Smooth muscle cell (in vitro differentiated cells): ENCODE data around the gene NR3C2. TPM values are rescaled to one million over a fixed set of nuclear protein-coding genes. Genes with fewer than 3 reads are reported as not detected.

Experiments used
- DNase-seq: peaks from one replicate; lab custom pipeline; 2025; ENCODE audit not compliant: unreplicated experiment; lab: John Stamatoyannopoulos, UW
- H2AFZ ChIP-seq: fragments of 200-600 bp; sonication (generic); 2 replicates; pipeline ENCODE4 v1.6.0; 2016; ENCODE audit warnings: antibody characterized with exemption, low read depth, mild to moderate bottlenecking
- H3F3A ChIP-seq: fragments of 200-600 bp; sonication (generic); 2 replicates; pipeline ENCODE4 v1.6.0; 2017; ENCODE audit warnings: antibody characterized with exemption, low read depth
- H3K27ac ChIP-seq: fragments of 200-600 bp; sonication (generic); 2 replicates; pipeline ENCODE4 v1.5.1; 2016; ENCODE audit warnings: low read depth, mild to moderate bottlenecking
- H3K27me3 ChIP-seq: fragments of 200-600 bp; sonication (generic); 2 replicates; pipeline ENCODE4 v1.6.1; 2016; ENCODE audit warnings: low read depth, mild to moderate bottlenecking
- H3K36me3 ChIP-seq: fragments of 200-600 bp; sonication (generic); 2 replicates; pipeline ENCODE4 v1.5.1; 2016; ENCODE audit warnings: low read depth
- H3K4me1 ChIP-seq: fragments of 200-600 bp; sonication (generic); 2 replicates; pipeline ENCODE4 v1.5.1; 2016; ENCODE audit warnings: low read depth
- H3K4me2 ChIP-seq: fragments of 200-600 bp; sonication (generic); 2 replicates; pipeline ENCODE4 v1.6.0; 2016; ENCODE audit warnings: mild to moderate bottlenecking
- H3K4me3 ChIP-seq: fragments of 200-600 bp; sonication (generic); 2 replicates; pipeline ENCODE4 v1.5.1; 2016; ENCODE audit warnings: mild to moderate bottlenecking
- H3K79me2 ChIP-seq: fragments of 200-600 bp; sonication (generic); 2 replicates; pipeline ENCODE4 v1.6.0; 2016; ENCODE audit warnings: low read depth, mild to moderate bottlenecking
- H3K9ac ChIP-seq: fragments of 200-600 bp; sonication (generic); 2 replicates; pipeline ENCODE4 v1.6.0; 2016; ENCODE audit warnings: low read depth
- H3K9me3 ChIP-seq: fragments of 200-600 bp; sonication (generic); replicated peaks from 2 replicates; pipeline ENCODE4 v1.5.1; 2016; ENCODE audit warnings: low read depth
- H4K20me1 ChIP-seq: fragments of 200-600 bp; sonication (generic); 2 replicates; pipeline ENCODE4 v1.6.0; 2016; ENCODE audit warnings: low read depth
- CTCF ChIP-seq: fragments of 200-600 bp; sonication (generic); IDR thresholded peaks from 2 replicates; pipeline ENCODE4 v1.5.1; 2017; ENCODE audit warnings: borderline replicate concordance, mild to moderate bottlenecking, antibody characterized with exemption; ENCODE audit not compliant: insufficient read depth, poor library complexity, severe bottlenecking
- WGBS: methylation state at CpG from one replicate; pipeline ENCODE4 v1.1.7; 2016; ENCODE audit warnings: low lambda C conversion rate; 5-methylcytosine and 5-hydroxymethylcytosine counted together
- polyA plus RNA-seq: library from polyadenylated mRNA; unstranded; fragments of >200 nt; fragmentation: Nextera tagmentation; extraction: Ambion mirVana; gene quantifications from 2 replicates; pipeline ENCODE4 v1.2.1, GENCODE V29; 2016
- total RNA-seq: library from RNA; depleted of rRNA; stranded (reverse); fragments of >200 nt; gene quantifications from 2 replicates; pipeline ENCODE4 v1.2.3, GENCODE V29; 2014

Gene NR3C2
- total and polyA plus RNA-seq, 2 experiments from 2014 or later = 0.09 TPM; not detected in 1

- Histone ChIP-seq H3K4me2 (peak overlapping the region; percentile 33), H3K27me3 (no peaks in the 10 kb centered on the region), H3K36me3 (no peaks in the 10 kb centered on the region), H3F3A (no peaks in the 10 kb centered on the region), H4K20me1 (no peaks in the 10 kb centered on the region), H3K4me1 (peaks cover 6% of the 10 kb centered on the region), H3K79me2 (no peaks in the 10 kb centered on the region), H3K9ac (no peak overlapping the region), H2AFZ (no peak overlapping the region), H3K4me3 (no peak overlapping the region), H3K27ac (peak overlapping the region; percentile 24), H3K9me3 (no peaks in the 10 kb centered on the region)
- no peak for TF ChIP-seq CTCF
- no peak for DNase-seq
- WGBS = 48% methylated on average over 5 of the region's 5 CpGs
Measured at GRCh38 chr4:148162519-148162918, 279.7 kb downstream of the NR3C2 start.

- Histone ChIP-seq H3K4me2 (no peak overlapping the region), H2AFZ (no peak overlapping the region), H4K20me1 (no peaks in the 10 kb centered on the region), H3F3A (no peaks in the 10 kb centered on the region), H3K79me2 (no peaks in the 10 kb centered on the region), H3K36me3 (no peaks in the 10 kb centered on the region), H3K4me3 (no peak overlapping the region), H3K27me3 (no peaks in the 10 kb centered on the region), H3K27ac (no peak overlapping the region), H3K9ac (no peak overlapping the region), H3K4me1 (peaks cover 6% of the 10 kb centered on the region), H3K9me3 (no peaks in the 10 kb centered on the region)
- no peak for TF ChIP-seq CTCF
- DNase-seq = no peak
- WGBS = 96% methylated on average over 2 of the region's 2 CpGs
Measured at GRCh38 chr4:148161601-148162000, 280.6 kb downstream of the NR3C2 start.

GRCh38 chr4:148159793-148160192 is 282.4 kb downstream of the NR3C2 start:
- H2AFZ ChIP-seq = no peak overlapping the region
- WGBS = 86% methylated on average over 1 of the region's 1 CpG
- no peak for TF ChIP-seq CTCF
- H3K4me3 ChIP-seq = no peak overlapping the region
- H3K36me3 ChIP-seq = no peaks in the 10 kb centered on the region
- H3K9me3 ChIP-seq = no peaks in the 10 kb centered on the region
- no peaks in the 10 kb centered on the region for H3K4me1 ChIP-seq
- no peak overlapping the region for H3K9ac ChIP-seq
- H3K27ac ChIP-seq = no peak overlapping the region
- H3K4me2 ChIP-seq = no peak overlapping the region
- no peaks in the 10 kb centered on the region for H4K20me1 ChIP-seq
- H3K27me3 ChIP-seq = no peaks in the 10 kb centered on the region
- H3K79me2 ChIP-seq = no peaks in the 10 kb centered on the region
- no peaks in the 10 kb centered on the region for H3F3A ChIP-seq
- DNase-seq = no peak

- DNase-seq = no peak
- Histone ChIP-seq H3K4me1 (no peaks in the 10 kb centered on the region), H3K9ac (no peak overlapping the region), H3K36me3 (no peaks in the 10 kb centered on the region), H3K27me3 (no peaks in the 10 kb centered on the region), H3K79me2 (no peaks in the 10 kb centered on the region), H3K27ac (no peak overlapping the region), H3F3A (no peaks in the 10 kb centered on the region), H3K4me3 (no peak overlapping the region), H2AFZ (no peak overlapping the region), H4K20me1 (no peaks in the 10 kb centered on the region), H3K4me2 (no peak overlapping the region), H3K9me3 (no peaks in the 10 kb centered on the region)
- 96% methylated on average over 6 of the region's 6 CpGs for WGBS
- TF ChIP-seq CTCF = no peak
Measured at GRCh38 chr4:148154769-148155168, 287.4 kb downstream of the NR3C2 start.
